ENCODE data around the gene MYRIP. TPM values are rescaled to one million over a fixed set of nuclear protein-coding genes. Genes with fewer than 3 reads are reported as not detected.

Gene MYRIP
- total and polyA plus RNA-seq, 4 donors = 0.15 to 11.0 (median 5.5) TPM

GRCh38 chr3:40148827-40149226 lies 339.4 kb downstream of the MYRIP start:
- H3K27ac ChIP-seq (ENCODE audit: low read depth in 1 of 2, low read length in 2 of 2) = no peak overlapping the region
- intact Hi-C loops (cut with DNase I) = no loop called here
- H3K4me1 ChIP-seq (ENCODE audit: control insufficient read depth in 1 of 2, insufficient read depth in 2 of 2, low read length in 2 of 2) = no peaks in the 10 kb centered on the region
- H3K36me3 ChIP-seq (ENCODE audit: control insufficient read depth in 1 of 2, insufficient read depth in 2 of 2, low read length in 1 of 2) = no peaks in the 10 kb centered on the region
- DNase-seq = no peak
- no peak for ATAC-seq (ENCODE audit: low FRiP score)
- no peak overlapping the region for H3K4me3 ChIP-seq (ENCODE audit: low read length in 2 of 2)
- no peaks in the 10 kb centered on the region for H3K27me3 ChIP-seq (ENCODE audit: control insufficient read depth in 1 of 2, insufficient read depth in 2 of 2, low read length in 1 of 2)
- 34 to 40% methylated on average over 2 of the region's 2 CpGs for WGBS, 2 donors
- H3K9me3 ChIP-seq (ENCODE audit: control insufficient read depth, low read length) = no peaks in the 10 kb centered on the region

- WGBS, 2 donors = 58 to 68% methylated on average over 1 of the region's 1 CpG
- no peak overlapping the region for H3K27ac ChIP-seq (ENCODE audit: low read depth in 1 of 2, low read length in 2 of 2)
- no peaks in the 10 kb centered on the region for H3K36me3 ChIP-seq (ENCODE audit: control insufficient read depth in 1 of 2, insufficient read depth in 2 of 2, low read length in 1 of 2)
- intact Hi-C loops (cut with DNase I) = no loop called here
- H3K9me3 ChIP-seq (ENCODE audit: control insufficient read depth, low read length) = no peaks in the 10 kb centered on the region
- no peaks in the 10 kb centered on the region for H3K27me3 ChIP-seq (ENCODE audit: control insufficient read depth in 1 of 2, insufficient read depth in 2 of 2, low read length in 1 of 2)
- H3K4me1 ChIP-seq (ENCODE audit: control insufficient read depth in 1 of 2, insufficient read depth in 2 of 2, low read length in 2 of 2) = no peaks in the 10 kb centered on the region
- no peak for DNase-seq
- no peak overlapping the region for H3K4me3 ChIP-seq (ENCODE audit: low read length in 2 of 2)
- no peak for ATAC-seq (ENCODE audit: low FRiP score)
These were observed 343.2 kb downstream of the MYRIP start for GRCh38 chr3:40152482-40153133.

- ATAC-seq (ENCODE audit: low FRiP score) (no peak), DNase-seq (no peak)
- Histone ChIP-seq H3K9me3 (ENCODE audit: control insufficient read depth, low read length) (no peaks in the 10 kb centered on the region), H3K4me1 (ENCODE audit: control insufficient read depth in 1 of 2, insufficient read depth in 2 of 2, low read length in 2 of 2) (no peaks in the 10 kb centered on the region), H3K36me3 (ENCODE audit: control insufficient read depth in 1 of 2, insufficient read depth in 2 of 2, low read length in 1 of 2) (no peaks in the 10 kb centered on the region), H3K27me3 (ENCODE audit: control insufficient read depth in 1 of 2, insufficient read depth in 2 of 2, low read length in 1 of 2) (no peaks in the 10 kb centered on the region), H3K4me3 (ENCODE audit: low read length in 2 of 2) (no peak overlapping the region), H3K27ac (ENCODE audit: low read depth in 1 of 2, low read length in 2 of 2) (no peak overlapping the region)
- intact Hi-C loops (cut with DNase I) = no loop called here
- WGBS, 2 donors = 92 to 95% methylated on average over 6 of the region's 6 CpGs
These were observed 351.5 kb downstream of the MYRIP start for GRCh38 chr3:40160933-40161332.

GRCh38 chr3:40162616-40163015 lies 353.2 kb downstream of the MYRIP start:
- no peaks in the 10 kb centered on the region for H3K4me1 ChIP-seq (ENCODE audit: control insufficient read depth in 1 of 2, insufficient read depth in 2 of 2, low read length in 2 of 2)
- no peaks in the 10 kb centered on the region for H3K36me3 ChIP-seq (ENCODE audit: control insufficient read depth in 1 of 2, insufficient read depth in 2 of 2, low read length in 1 of 2)
- no peak overlapping the region for H3K27ac ChIP-seq (ENCODE audit: low read depth in 1 of 2, low read length in 2 of 2)
- H3K4me3 ChIP-seq (ENCODE audit: low read length in 2 of 2) = no peak overlapping the region
- intact Hi-C loops (cut with DNase I) = no loop called here
- no peaks in the 10 kb centered on the region for H3K9me3 ChIP-seq (ENCODE audit: control insufficient read depth, low read length)
- no peaks in the 10 kb centered on the region for H3K27me3 ChIP-seq (ENCODE audit: control insufficient read depth in 1 of 2, insufficient read depth in 2 of 2, low read length in 1 of 2)
- no peak for ATAC-seq (ENCODE audit: low FRiP score)
- DNase-seq = no peak

GRCh38 chr3:40166997-40167396 lies 357.6 kb downstream of the MYRIP start:
- H3K36me3 ChIP-seq (ENCODE audit: control insufficient read depth in 1 of 2, insufficient read depth in 2 of 2, low read length in 1 of 2) = no peaks in the 10 kb centered on the region
- H3K27me3 ChIP-seq (ENCODE audit: control insufficient read depth in 1 of 2, insufficient read depth in 2 of 2, low read length in 1 of 2) = no peaks in the 10 kb centered on the region
- no peaks in the 10 kb centered on the region for H3K9me3 ChIP-seq (ENCODE audit: control insufficient read depth, low read length)
- H3K4me1 ChIP-seq (ENCODE audit: control insufficient read depth in 1 of 2, insufficient read depth in 2 of 2, low read length in 2 of 2) = no peaks in the 10 kb centered on the region
- H3K27ac ChIP-seq (ENCODE audit: low read depth in 1 of 2, low read length in 2 of 2) = no peak overlapping the region
- DNase-seq (no peak), ATAC-seq (ENCODE audit: low FRiP score) (no peak)
- WGBS, 2 donors = 40 to 51% methylated on average over 2 of the region's 2 CpGs
- H3K4me3 ChIP-seq (ENCODE audit: low read length in 2 of 2) = no peak overlapping the region
- intact Hi-C loops (cut with DNase I) = no loop called here

- DNase-seq (no peak), ATAC-seq (ENCODE audit: low FRiP score) (no peak)
- 90 to 92% methylated on average over 1 of the region's 1 CpG for WGBS, 2 donors
- Histone ChIP-seq H3K4me3 (ENCODE audit: low read length in 2 of 2) (no peak overlapping the region), H3K27ac (ENCODE audit: low read depth in 1 of 2, low read length in 2 of 2) (no peak overlapping the region), H3K9me3 (ENCODE audit: control insufficient read depth, low read length) (no peaks in the 10 kb centered on the region), H3K4me1 (ENCODE audit: control insufficient read depth in 1 of 2, insufficient read depth in 2 of 2, low read length in 2 of 2) (no peaks in the 10 kb centered on the region), H3K27me3 (ENCODE audit: control insufficient read depth in 1 of 2, insufficient read depth in 2 of 2, low read length in 1 of 2) (no peaks in the 10 kb centered on the region), H3K36me3 (ENCODE audit: control insufficient read depth in 1 of 2, insufficient read depth in 2 of 2, low read length in 1 of 2) (no peaks in the 10 kb centered on the region)
- intact Hi-C loops (cut with DNase I) = no loop called here
These were observed 358.5 kb downstream of the MYRIP start for GRCh38 chr3:40167958-40168357.

GRCh38 chr3:40169983-40170382 lies 360.6 kb downstream of the MYRIP start:
- H3K4me1 ChIP-seq (ENCODE audit: control insufficient read depth in 1 of 2, insufficient read depth in 2 of 2, low read length in 2 of 2) = no peaks in the 10 kb centered on the region
- H3K4me3 ChIP-seq (ENCODE audit: low read length in 2 of 2) = no peak overlapping the region
- 80 to 81% methylated on average over 5 of the region's 5 CpGs for WGBS, 2 donors
- no peak overlapping the region for H3K27ac ChIP-seq (ENCODE audit: low read depth in 1 of 2, low read length in 2 of 2)
- intact Hi-C loops (cut with DNase I) = no loop called here
- peaks cover 0 to 1% of the 10 kb centered on the region in 2 donors for H3K27me3 ChIP-seq (ENCODE audit: control insufficient read depth in 1 of 2, insufficient read depth in 2 of 2, low read length in 1 of 2)
- H3K36me3 ChIP-seq (ENCODE audit: control insufficient read depth in 1 of 2, insufficient read depth in 2 of 2, low read length in 1 of 2) = no peaks in the 10 kb centered on the region
- ATAC-seq (ENCODE audit: low FRiP score) (no peak), DNase-seq (no peak)
- H3K9me3 ChIP-seq (ENCODE audit: control insufficient read depth, low read length) = no peaks in the 10 kb centered on the region

- ATAC-seq (ENCODE audit: low FRiP score) (no peak), DNase-seq (no peak)
- H3K36me3 ChIP-seq (ENCODE audit: control insufficient read depth in 1 of 2, insufficient read depth in 2 of 2, low read length in 1 of 2) = no peaks in the 10 kb centered on the region
- WGBS, 2 donors = 91 to 93% methylated on average over 1 of the region's 1 CpG
- no peaks in the 10 kb centered on the region for H3K4me1 ChIP-seq (ENCODE audit: control insufficient read depth in 1 of 2, insufficient read depth in 2 of 2, low read length in 2 of 2)
- H3K27ac ChIP-seq (ENCODE audit: low read depth in 1 of 2, low read length in 2 of 2) = no peak overlapping the region
- no peak overlapping the region for H3K4me3 ChIP-seq (ENCODE audit: low read length in 2 of 2)
- intact Hi-C loops (cut with DNase I) = no loop called here
- peaks cover 0 to 1% of the 10 kb centered on the region in 2 donors for H3K27me3 ChIP-seq (ENCODE audit: control insufficient read depth in 1 of 2, insufficient read depth in 2 of 2, low read length in 1 of 2)
- no peaks in the 10 kb centered on the region for H3K9me3 ChIP-seq (ENCODE audit: control insufficient read depth, low read length)
These were observed 361.0 kb downstream of the MYRIP start for GRCh38 chr3:40170395-40170794.

GRCh38 chr3:40172560-40172959 lies 363.2 kb downstream of the MYRIP start:
- H3K36me3 ChIP-seq (ENCODE audit: control insufficient read depth in 1 of 2, insufficient read depth in 2 of 2, low read length in 1 of 2) = no peaks in the 10 kb centered on the region
- peaks cover 0 to 1% of the 10 kb centered on the region in 2 donors for H3K27me3 ChIP-seq (ENCODE audit: control insufficient read depth in 1 of 2, insufficient read depth in 2 of 2, low read length in 1 of 2)
- 70 to 79% methylated on average over 1 of the region's 1 CpG for WGBS, 2 donors
- ATAC-seq (ENCODE audit: low FRiP score) = no peak
- DNase-seq = no peak
- H3K4me3 ChIP-seq (ENCODE audit: low read length in 2 of 2) = no peak overlapping the region
- H3K9me3 ChIP-seq (ENCODE audit: control insufficient read depth, low read length) = no peaks in the 10 kb centered on the region
- H3K27ac ChIP-seq (ENCODE audit: low read depth in 1 of 2, low read length in 2 of 2) = no peak overlapping the region
- H3K4me1 ChIP-seq (ENCODE audit: control insufficient read depth in 1 of 2, insufficient read depth in 2 of 2, low read length in 2 of 2) = no peaks in the 10 kb centered on the region
- intact Hi-C loops (cut with DNase I) = no loop called here
